GM21825 (cell line): ENCODE results near the gene ANKRD62.

Experiments
- ATAC-seq: cut with Tn5 transposase; IDR thresholded peaks from one replicate; pipeline ENCODE4 v1.9.1; 2021; ENCODE audit warnings: mild to moderate bottlenecking, moderate library complexity; ENCODE audit not compliant: unreplicated experiment

ANKRD62 gene

GRCh38 chr18:12093520-12094257 is at the start of gene ANKRD62:
Gene ANKRD62 (plus strand): TSS chr18:12093843. CDS start chr18:12094018, 175 bp downstream.
- no peak for ATAC-seq

GRCh38 chr18:12044591-12044990 is 49.1 kb upstream of the ANKRD62 start:
- ATAC-seq = no peak

DNA sequence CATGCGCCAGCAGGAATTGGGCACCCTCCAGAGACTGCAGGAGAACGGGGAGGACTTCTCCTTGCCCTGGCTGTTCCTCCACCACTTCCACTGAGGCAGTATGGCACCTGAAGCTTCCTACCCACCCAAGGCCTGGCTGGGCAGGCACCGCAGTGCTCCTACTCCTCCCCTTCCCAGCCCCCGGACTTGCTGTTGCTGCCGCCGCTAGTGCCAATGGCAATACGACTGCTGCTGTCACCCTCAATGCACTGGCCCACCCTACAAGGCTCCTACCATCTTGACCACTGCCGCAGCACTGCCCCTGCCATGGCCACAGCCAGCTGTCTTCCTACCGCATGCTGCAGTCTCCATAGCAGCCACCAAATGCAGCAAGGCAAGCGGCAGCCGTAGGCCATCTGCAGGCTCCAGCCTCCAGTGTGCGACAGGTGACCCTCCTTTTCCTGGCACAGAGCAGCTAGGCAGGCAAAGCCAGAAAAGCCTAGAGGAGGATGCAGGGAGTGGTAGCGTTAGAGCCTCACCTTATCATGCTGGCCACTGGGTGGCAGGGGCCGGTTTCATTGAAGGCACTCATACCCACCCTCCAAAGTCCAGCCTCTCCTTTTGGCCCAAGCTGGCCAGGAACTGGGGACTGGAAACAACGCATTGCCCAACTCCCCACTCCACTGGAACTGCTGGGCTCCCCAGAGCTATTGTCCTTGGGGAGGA is 47.4 kb upstream of the ANKRD62 start:
- ATAC-seq = no peak

GRCh38 chr18:12046751-12047335 is 46.8 kb upstream of the ANKRD62 start:
- ATAC-seq = no peak

DNA sequence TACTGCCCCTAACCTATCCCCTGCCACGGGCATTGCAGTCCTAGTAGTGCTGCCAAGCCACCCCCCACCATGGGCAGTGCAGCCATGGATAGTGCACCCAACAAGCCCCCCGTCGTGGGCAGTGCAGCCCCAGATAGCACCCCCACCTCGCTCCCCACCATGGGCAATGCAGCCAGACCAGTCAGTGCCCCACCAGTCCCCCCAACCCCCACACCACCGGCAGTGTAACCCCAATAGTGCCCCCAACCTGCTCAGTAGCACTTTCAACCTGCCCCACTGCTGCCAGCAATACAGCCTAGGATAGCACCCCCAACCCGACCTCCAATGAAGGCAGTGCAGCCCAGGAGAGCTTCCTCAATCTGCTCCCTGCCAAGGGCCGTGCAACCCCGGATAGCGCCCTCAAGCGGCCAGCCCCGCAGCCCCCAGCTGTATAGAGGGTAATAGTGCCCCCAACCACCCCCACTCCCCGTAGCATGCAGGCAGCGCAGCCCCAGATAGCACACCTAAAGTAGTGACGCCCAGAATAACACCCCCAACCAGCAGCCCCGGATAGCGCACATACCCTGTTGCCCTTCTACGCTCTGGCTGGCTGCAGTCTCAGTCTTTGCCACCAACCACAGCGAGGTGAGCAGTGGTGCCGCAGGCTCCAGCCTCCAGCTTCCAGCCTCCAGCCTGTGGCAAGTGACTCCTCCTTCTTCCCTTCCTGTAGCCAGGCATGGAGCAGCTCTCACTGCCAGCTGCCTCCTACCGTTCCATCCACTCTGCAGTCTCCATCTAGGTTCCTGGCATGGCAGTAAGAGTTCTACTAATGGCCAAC is 45.4 kb upstream of the ANKRD62 start:
- no peak for ATAC-seq

GRCh38 chr18:12048827-12049175 is 44.8 kb upstream of the ANKRD62 start:
- no peak for ATAC-seq

- ATAC-seq = peak; percentile 88
Measured at GRCh38 chr18:12049978-12050811, 43.4 kb upstream of the ANKRD62 start.

- ATAC-seq = no peak
Measured at GRCh38 chr18:12052866-12053265, 40.8 kb upstream of the ANKRD62 start.

GRCh38 chr18:12053289-12053688 is 40.4 kb upstream of the ANKRD62 start:
- peak; percentile 48 for ATAC-seq

DNA sequence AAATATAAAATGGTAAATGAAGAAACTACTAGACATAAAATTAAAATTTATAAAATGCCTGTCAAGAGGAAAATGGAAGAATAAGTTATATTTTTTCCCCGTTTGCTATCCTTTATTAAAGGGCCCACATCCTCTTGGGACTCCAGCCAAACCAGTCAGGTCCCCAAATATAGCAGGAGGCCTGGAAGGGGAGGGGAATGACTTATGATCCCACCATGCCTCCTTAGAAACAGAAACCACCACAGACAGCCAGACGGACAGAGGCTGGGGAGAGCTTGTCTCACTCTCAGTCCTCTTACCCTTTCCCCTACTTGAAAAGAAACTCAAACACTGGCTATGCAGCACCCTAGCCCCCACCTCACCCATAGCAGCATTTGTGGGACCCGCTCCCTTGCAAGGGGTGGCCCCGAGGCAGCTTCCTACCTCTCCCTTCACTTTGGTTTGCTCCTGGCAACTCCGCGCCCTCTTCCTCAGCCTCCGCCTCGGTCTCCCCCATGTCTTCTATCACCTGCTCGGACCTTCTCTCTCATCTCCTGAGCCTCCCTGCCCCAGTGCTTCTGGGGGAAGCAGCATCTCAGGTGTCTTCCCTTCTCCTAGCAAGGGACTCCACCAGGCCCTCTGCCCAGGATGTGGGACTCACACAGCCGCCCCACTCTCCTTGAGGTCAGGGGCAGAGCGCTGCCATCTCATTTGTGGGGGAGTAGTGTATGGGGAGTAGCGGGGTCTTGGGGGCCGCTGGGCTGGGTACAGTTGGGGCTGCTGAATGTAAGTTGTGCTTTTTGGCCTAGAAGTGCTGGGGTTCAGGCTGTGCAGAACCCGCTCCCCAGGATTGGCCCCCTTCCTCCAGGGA is 37.4 kb upstream of the ANKRD62 start:
- ATAC-seq = no peak

DNA sequence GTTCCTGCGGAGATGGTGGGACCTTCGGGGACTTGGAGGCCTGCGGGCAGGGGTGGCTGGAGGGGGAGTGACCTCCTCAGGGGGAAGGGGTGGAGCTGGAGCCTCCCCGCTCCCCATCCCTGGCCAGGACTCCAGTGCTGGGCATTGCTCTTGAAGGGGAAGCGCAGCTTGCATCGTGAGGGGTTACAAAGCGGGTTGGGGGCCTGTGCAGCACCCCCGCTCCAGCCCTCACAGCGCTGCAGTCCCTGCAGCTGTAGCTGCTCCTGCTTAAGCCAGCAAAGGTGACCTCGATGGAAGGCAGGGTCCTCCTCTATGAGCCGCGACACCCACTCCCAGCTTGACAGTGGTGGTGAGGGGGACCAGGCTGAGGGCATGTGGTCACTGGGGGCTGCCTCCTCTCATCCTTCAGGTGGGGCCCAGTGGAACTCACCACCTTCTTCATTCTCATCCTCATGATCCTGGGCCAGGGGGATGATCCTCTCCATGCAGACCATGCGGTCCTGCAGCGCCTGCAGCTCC is 36.7 kb upstream of the ANKRD62 start:
- no peak for ATAC-seq

DNA sequence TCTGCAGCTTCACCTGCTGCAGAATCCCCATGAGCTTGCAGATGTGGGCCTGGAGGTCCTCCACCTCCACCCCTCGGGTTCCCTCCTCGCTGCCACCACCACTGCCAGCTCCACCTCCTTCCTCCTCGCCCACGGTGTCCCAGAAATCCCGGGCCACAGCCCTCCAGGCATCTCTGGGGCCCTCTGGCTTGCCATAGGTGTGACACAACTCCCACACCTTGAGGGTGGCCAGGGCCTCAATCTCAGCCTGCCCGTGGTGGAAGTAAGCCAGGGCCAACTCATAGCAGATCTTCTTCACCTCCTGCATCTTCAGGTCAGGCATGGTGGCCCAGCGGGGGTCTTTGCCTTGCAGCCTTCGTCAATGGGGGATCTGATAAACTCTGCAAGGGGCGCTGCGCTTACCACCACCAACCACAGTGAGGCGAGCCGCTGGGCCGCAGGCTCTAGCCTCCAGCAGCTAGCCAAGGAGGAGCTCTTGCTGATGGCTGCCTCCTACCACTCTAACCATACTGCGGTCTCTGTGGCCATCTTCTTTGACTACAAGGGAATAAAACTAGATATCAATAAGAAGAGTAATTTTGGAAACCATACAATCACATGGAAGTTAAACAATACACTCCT is 36.1 kb upstream of the ANKRD62 start:
- ATAC-seq = no peak

- ATAC-seq = no peak
Measured at GRCh38 chr18:12059334-12060181, 34.1 kb upstream of the ANKRD62 start.

DNA sequence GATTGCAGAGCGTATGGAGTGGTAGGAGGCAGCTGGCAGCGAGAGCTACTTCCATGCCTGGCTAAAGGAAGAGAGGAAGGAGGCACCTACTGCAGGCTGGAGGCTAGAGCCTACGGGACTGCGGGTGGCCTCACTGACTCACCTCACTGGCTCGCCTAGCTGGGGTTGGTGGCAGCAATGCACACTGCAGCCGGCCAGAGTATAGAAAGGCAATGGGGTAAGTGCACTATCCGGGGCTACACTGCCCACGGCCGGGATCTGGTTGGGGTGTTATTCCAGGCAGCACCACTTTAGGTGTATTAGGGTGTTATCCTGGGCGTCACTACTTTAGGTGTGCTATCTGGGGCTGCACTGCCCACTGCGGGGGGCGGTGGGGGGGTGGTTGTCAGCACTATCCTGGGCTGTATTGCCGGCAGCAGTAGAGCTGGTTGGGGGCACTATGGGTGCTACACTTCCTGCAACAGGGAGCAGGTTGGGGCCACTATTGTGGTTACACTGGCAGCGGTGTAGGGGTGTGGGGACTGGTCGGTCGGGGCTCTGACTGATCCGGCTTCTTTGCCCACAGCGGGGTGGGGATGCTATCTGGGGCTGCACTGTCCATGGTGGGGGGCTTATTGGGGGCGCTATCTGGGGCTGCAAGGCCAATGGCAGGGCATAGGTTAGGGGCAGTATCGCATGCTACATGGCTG is 33.3 kb upstream of the ANKRD62 start:
- ATAC-seq = no peak

DNA sequence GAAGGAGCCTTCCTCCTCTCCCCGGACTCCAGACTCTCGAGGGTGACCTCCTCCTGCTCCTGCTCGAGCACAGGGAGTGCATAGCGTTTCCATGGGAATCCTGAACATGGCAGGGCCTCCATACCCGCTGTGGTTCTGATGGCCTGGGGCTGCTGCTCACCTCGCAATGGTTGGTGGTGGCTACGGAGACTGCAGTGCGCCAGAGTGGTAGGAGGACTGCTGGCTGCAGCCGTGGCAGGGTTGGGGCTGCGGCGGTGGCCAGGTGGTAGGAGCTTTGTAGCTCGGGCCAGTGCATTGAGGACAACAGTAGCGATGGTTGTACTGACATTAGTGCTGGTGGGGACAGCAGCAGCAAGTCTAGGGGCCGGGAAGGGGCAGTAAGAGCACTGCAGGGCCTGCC is 32.0 kb upstream of the ANKRD62 start:
- ATAC-seq = no peak

DNA sequence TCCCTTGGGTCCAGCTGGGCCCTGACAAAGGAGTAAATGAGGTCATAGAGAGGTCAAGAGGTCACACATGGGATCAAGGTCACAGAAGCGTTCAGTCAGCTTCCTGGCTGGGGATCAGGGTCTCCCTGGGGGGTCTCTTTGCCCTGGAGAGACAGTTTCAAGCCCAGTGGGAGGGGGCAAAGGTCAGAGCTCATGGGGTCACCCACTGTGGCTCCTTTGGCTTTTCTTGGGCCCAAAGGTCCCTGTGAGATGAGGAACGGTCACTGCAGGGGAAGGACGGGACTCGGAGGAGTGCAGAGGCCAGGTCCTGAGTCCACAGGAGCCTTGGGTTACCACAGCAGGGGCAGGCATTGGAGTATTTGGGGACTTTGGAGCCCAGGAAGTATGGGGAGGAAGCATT is 30.7 kb upstream of the ANKRD62 start:
- no peak for ATAC-seq

GRCh38 chr18:12064086-12064763 is 29.4 kb upstream of the ANKRD62 start:
- ATAC-seq = no peak
